Breast epithelium (tissue), 3 donors: Measurements from ENCODE around the gene LIPM.

Experiments
- CTCF ChIP-seq, 3 donors: fragments of 450-650 bp; IDR thresholded peaks; one replicate each; pipeline ENCODE4 v1.5.1; 2016 to 2017; ENCODE audit warnings: antibody characterized with exemption in 3 of 3, mild to moderate bottlenecking in 3 of 3, moderate library complexity in 3 of 3
- POLR2A ChIP-seq: fragments of 450-650 bp; IDR thresholded peaks from one replicate; pipeline ENCODE4 v1.6.1; 2016; ENCODE audit warnings: antibody characterized with exemption, mild to moderate bottlenecking, moderate library complexity
- POLR2AphosphoS5 ChIP-seq, 3 donors: sonication (generic); formaldehyde crosslinking; IDR thresholded peaks; one replicate each; pipeline ENCODE4 v1.6.1; 2017; ENCODE audit warnings: antibody characterized with exemption in 3 of 3

GRCh38 chr10:88756660-88757059, 45.9 kb upstream of the LIPM start:
- TF ChIP-seq CTCF (IDR thresholded peaks at IDR 0.05) = no peak
- TF ChIP-seq POLR2AphosphoS5 (IDR thresholded peaks at IDR 0.05) = no peak
- no peak for TF ChIP-seq POLR2A
